ENCODE measurements around the gene LHX4.

DNA sequence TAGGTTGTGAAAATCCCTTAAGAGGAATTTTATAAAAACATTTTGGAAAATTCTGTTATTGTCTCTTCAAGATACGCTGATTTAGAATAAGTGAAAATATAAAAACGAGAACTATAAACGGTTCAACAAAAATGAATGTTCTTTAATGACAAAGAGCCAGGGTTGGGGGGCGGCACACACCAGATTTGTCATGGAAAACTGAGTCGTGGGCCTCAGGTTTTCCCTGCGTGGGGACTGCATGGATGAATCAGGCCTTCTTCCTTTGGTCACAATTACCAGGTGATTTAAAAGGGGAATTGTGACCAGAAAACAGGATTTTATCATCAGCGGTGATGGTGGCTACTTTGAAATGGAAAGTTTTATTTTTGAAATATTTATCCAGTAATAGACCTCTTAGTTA lies 8.6 kb downstream of the LHX4 start:
- TF ChIP-seq RFX5 (IDR thresholded peaks at IDR 0.05; ENCODE audit: low read depth, low read length) (no peak), ZZZ3 (IDR thresholded peaks at IDR 0.05; ENCODE audit: control insufficient read depth, insufficient read length, low read depth) (no peak), BRCA1 (IDR thresholded peaks at IDR 0.05; ENCODE audit: low read depth, low read length) (no peak), GATAD2B (conservative IDR thresholded peaks at IDR 0.05; ENCODE audit: low read depth) (no peak), POLR2A (IDR thresholded peaks at IDR 0.05; ENCODE audit: low read depth, low read length) (no peak), MXI1 (IDR thresholded peaks at IDR 0.05; ENCODE audit: low read depth, low read length) (no peak), TAF1 (IDR thresholded peaks at IDR 0.05; ENCODE audit: borderline replicate concordance, low read depth, low read length) (no peak)
